Activated CD4-positive, alpha-beta T cell treated with anti-CD3 and anti-CD28 coated beads, Interleukin-2, amount 50 U/mL, for 48 hours (primary cell): Measurements from ENCODE around the gene FAM221A.
"Not testable (repeated sequence)": the region's sequence is repeated elsewhere in the genome, so short reads cannot be mapped to it uniquely, and the experiment has no call there.

Experiments used
- DNase-seq, 2 experiments: peaks; one replicate each; pipeline ENCODE4 v3.0.0-alpha.2; 2020

FAM221A gene, protein sequence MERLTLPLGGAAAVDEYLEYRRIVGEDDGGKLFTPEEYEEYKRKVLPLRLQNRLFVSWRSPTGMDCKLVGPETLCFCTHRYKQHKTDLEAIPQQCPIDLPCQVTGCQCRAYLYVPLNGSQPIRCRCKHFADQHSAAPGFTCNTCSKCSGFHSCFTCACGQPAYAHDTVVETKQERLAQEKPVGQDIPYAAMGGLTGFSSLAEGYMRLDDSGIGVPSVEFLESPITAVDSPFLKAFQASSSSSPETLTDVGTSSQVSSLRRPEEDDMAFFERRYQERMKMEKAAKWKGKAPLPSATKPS

DNA sequence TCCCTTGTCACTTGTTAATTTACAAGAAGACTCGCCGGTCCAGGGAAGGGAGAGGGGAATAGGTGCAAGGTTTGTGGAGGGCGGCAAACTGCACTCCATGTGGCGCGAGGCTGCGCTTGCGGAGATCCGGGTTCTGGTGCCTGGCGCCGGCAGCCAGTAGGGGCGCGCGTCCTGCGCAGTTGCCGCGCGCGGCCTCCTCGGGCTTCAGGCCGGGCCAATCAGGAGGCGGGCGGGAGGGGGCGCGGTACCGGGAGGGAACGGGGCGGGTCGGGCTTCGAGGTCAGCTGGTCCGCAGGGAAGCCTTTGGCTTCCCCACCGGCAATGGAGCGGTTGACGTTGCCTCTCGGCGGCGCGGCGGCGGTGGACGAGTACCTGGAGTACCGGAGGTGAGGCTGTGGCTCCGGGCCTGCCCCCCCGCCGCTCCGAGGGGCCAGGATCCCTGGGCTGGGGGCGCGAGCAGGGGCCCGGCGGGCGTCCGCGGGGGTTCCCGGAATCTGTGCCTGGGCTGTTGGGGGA, at the start of gene FAM221A:
FAM221A (plus strand) TSS at position 302 of the 516 bp plus-strand sequence; CDS start at position 322, 20 bp downstream.
- peak; percentile 84 to 86 for DNase-seq

DNA sequence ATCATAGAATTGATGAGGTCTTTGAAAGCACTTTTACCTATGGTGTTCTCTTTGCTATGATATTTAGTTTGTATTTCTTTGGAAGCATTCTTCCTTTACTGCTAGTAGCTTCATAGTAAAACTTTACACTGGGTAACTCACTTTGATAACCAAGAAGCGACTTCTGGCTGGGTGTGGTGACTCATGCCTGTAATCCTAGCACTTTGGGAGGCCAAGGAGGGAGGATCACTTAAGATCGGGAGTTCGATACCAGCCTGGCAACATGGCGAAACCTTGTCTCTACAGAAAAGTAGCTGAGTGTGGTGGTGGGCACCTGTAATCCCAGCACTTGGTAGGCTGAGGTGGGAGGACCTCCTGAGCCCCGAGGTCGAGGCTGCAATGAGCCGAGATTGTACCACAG, 46.6 kb upstream of the FAM221A start:
- DNase-seq, result no peak

DNA sequence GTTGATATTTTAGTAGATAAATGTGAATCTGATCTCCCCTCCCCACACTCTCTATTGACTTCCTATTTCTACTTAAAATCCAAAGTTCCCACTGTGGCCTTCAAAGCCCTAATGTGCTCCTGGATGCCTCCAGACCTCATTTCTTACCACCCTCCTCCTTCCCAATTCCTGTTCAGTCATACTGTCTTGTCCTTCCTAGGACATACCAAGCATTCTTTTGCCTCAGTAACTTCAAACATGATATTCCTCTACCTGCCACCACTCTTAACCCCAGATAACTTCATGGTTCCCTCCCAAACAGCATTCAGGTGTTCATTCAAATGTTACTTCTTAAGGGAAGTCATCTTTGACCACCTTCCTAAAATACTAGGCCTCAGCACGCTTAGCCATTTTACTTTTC, 34.2 kb upstream of the FAM221A start:
- DNase-seq, result no peak

DNA sequence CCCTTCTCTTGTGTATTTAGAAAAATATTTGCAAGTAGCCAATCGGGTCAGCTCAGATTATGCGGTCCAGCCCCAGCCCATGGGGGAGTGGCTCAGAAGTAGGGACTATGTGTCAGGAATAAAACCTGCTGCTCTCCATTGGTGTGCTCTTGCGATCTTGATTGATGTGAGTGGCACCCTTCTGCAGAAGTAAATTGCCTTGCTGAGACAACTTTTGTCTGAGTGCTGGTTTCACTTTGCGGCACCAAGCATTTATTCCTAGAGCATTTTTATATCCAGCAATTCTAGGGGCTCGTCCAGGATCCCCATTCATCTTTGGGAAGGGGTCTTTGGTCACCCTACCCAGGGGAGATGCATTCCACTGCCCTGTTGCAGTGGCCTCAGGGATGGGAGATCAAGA, 26.1 kb upstream of the FAM221A start:
- DNase-seq, result no peak

DNA sequence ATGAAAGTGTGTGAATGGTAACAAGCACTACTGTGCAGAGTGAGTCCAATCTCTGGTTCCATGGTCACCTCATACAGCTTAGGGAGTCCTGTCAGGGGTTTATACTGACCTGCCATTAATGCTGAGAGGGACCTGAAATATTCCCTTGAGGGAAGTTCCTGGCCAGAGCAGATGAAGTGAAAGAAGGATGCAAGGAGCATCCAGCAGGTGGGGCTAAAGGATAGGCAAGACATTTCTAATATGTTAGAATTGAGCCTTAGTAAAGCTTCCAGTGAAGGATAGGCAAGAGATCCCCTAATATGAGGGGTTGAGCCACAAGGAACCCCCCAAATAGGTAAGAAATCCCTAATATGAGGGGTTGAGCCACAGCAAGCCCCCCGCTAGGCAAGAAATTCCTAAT, 25.5 kb upstream of the FAM221A start:
- peak in 1 of 2 experiments; percentile 5 for DNase-seq

DNA sequence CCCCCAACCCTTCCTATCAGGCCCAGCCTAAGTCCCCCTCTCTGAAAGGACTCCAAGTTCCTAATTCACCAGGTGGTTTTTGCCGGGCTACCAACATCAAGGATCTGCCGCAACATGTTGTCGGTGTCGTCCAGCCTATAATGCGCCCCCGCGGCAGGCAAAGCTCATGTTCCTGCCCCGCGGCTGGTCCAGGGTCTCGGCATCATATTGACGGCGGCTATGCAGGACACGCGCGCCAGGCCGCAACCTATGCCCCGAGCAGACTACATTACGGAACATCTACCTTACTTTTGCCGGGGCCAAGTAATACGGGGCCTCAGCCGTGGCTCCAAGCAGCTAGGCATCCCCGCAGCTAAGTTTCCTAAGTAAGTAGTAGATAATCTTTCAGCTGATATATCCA, 24.6 kb upstream of the FAM221A start:
- DNase-seq, result no peak

DNA sequence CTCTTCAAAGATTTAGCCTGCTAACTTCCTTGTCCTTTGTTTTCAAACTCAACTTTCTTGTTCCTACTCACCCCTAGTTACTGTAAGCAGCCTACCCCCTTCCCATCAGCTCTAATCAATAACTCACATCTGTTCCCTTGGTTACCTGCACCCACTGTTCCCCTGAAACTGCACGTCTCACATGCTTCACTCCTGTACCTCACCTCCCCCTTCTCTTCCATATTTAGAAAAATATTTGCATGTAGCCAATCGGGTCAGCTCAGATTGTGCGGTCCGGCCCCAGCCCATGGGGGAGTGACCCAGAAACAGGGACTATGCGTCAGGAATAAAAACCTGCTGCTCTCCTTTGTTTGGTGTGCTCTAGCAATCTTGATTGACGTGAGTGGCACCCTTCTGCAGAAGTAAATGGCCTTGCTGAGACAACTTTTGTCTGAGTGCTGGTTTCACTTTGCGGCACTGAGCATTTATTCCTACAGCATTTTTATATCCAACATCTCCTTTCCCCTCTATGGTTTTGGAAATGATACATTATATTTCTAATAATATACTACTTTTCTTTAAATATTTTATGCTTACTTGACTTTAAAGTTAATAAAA, 21.1 kb upstream of the FAM221A start:
- no peak for DNase-seq

DNA sequence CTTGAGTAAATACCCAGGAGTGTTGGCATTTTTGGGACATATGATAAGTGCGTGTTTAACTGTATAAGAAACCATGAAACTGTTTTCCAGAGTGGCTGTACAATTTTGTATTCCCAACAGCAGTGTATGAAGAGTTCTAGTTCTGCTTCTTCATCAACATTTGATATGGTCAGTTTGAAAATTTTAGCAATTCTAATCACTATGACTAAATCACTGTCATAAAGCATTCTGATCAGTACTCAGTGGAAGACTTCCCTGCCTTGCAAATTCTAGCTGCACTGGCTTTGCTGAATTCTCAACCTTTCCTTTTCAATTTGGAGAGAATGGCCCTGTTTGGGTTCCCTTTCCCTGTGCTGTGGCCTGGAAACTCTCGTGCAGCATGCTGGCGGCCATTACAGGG, 18.6 kb upstream of the FAM221A start:
- no peak for DNase-seq

DNA sequence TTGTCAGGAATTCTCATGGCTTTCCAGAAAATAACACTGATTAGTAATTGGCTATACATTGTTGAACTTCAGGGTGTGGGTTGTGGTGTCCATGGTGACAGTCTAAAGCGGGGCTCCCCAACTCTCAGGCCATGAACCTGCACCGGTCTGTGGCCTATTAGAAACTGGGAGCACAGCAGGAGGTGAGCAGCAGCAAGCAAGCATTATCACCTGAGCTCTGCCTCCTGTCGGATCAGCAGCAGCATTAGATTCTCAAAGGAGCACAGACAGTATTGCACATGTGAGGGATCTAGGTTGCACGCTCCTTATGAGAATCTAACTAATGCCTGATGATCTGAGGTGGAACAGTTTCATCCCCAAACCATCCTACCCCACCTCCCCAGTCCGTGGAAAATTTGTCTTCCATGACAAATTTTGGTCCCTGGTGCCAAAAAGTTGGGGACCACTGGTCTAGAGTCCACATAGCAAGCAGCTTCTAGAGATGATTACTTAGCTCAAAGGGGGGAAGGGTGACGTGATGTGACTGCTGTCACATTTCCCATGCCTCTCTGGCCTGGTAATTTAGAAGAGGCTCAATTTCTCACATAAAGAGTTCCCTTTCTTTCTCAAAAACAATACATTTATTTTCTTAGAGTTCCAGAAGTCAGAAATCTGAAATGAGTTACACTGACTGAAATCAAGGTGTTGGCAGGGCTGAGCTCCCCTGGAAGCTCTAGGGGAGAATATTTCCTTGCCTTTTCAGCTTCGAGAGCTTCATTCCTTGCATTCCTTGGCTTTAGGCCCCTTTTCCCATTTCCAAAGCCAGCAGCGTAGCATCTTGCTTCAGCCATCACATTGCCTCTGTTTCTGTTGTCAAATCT, 17.6 kb upstream of the FAM221A start:
- no peak for DNase-seq

DNA sequence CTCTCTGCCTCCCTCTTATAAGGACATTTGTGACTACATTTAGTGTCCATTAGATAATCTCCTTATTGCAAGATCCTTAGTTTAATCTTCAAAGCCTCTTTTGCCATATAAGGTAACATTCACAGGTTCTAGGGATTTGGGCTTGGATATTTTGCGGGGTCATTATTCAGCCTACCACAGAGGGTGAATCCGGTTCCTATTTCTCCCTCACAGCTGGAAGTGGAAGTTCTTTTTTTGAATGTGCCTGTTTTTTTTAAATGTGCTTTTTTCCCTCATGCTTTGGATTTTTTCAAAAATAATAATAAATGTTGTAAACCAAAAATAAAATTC, 17.1 kb upstream of the FAM221A start:
- no peak for DNase-seq

DNA sequence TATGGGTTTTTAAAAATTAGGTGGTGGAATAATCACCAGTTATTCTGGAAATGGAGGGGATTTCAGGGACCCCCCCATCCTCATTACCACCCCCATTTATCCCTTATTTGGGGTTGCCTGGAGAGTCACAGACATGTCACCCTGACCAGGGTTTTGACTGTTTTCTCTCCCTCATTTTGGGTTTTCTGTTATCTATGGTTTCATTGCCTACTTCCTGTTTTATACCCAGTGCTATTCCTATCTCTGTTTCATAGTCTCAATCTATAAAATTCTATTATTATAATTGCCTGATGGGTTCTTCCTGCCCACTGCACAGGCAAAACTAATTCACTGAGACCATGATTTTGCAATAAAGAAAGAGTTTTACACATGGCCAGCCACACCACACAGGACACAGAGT, 15.9 kb upstream of the FAM221A start:
- no peak for DNase-seq

DNA sequence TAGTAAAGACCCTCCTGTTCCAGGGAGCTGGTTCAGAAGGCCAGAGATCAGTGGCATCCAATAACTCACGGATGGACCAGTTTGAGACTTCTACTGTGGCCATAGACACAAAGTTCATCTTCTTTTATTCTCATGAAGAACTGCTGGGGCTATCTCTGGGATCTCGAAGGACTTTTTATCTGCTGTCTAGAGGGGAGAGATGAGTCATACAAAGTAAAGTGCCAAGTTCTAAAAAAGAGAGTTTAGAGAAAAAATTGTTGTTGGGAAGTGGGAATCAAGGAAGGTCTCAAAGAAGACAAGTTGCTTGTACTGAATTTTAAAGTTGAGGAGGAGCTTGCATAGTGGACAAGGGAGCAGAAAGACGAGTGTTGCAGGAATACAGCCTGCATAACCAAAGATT, 8.0 kb upstream of the FAM221A start:
- no peak for DNase-seq

DNA sequence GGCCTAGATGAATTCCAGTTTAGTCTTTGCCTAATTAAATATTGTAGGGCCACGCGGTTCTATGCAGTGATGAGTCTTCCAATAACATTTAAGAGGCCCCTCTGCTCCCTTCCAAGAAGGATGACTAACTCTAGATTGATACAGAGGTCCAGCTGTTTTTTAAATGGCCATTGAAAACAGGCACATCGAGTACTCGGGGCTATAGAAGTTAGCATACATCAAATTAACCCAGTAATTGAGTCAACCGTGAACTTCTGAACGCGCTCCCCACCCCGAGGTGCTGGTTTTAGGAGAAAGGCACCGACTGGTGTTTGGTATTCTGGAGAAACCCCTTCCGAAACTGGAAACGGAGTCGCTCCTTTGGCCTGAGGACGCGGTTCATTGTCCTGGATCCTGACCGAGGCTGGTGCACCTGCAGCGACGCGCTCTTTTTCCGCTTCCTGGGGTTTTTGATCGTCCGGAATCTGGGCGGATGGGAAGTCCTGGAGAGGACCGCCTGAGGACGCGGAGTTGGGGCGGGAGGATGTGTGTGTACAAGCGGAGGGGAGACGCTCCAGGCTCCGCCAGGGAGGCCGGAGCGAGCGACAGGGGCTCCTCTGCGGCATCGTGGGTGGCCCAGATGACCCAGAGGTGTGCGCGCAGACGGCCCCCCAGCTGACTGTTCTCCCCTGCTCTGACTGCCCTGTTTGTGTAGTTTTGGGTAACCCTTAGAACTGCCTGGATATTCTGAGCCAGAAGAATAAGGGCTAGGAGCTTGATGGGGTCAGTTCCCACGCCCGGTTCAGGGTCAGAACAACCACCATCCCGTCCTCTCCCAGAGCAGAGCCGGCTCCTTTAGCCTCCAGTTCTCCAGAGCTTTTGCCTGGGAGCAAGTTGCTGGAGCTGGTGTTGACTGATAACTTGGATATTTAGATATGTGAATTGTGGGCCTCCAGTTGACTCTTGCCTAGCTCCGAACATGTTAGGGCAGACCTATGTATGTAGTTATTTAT, 711 bp downstream of the FAM221A start:
- peak; percentile 57 to 63 for DNase-seq

DNA sequence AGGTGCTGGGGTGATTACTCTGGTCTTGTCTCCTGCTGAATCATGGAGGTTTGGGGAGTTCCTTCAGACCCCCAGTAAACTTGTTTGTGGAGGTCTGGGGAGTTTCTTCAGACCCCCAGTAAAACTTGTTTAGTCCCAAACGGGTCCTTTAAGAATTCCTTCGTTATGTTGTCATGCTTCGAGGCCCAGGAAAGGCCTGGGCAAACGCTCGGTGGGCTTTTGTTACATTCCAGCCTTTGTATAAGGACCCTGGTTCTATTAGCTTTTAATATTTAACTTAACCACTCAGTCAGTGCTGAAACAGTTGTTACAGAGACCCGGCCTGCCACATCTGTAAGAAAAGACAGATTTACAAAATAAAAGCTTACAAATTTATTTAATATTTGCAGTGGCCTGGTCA, 4.0 kb downstream of the FAM221A start:
- DNase-seq, result not testable (repeated sequence)

DNA sequence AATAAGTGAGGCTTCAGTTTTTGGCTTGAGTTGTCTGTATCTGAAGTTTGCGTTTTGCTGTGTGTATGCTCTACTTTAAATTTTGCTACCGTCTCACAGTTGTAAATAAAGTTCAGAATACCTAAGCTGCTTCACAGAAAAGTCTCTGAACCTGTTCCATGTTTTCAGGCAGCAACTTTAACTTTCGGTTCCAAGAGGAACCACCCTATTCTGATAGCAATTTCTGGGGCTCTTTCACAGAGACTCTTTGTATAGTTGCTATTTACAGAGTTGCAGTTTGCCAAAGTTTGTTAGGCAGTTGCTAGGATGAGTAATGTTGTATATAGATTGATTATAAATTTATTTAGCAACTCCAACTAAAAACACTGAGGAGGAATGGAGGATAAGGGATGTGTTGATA, 5.7 kb downstream of the FAM221A start:
- DNase-seq, result no peak

DNA sequence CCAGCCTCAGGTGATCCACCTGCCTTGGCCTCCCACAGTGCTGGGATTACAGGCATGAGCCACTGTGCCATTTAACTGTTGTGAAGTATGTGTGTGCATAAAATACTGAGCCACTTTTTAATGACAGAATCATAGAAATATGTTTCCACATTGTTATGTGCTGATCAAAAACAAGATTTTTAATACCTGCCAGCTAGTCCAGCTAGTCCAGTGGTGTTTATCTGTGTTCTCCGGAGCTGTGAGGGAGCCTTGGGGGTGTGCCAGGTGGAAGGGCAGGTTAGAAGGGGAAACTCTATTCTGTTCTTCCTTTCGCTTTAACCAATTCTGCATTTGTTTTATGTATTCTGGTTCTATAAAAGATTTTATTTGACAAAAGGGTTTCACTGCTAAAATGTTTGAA, 7.0 kb downstream of the FAM221A start:
- DNase-seq, result no peak

DNA sequence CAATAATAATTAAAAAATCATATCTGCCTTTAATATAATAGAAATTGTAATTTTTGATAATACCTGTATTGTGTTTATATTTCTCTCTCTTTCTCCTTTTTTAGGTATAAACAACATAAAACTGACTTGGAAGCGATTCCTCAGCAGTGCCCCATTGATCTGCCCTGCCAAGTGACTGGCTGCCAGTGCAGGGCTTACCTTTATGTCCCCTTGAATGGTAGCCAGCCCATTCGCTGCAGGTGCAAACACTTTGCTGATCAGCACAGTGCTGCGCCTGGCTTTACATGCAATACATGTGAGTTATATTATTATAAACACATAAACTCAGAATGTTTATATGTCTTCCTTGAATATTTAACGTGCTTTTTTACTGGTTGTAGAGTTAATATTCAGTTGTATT, 9.2 kb downstream of the FAM221A start:
- no peak for DNase-seq

DNA sequence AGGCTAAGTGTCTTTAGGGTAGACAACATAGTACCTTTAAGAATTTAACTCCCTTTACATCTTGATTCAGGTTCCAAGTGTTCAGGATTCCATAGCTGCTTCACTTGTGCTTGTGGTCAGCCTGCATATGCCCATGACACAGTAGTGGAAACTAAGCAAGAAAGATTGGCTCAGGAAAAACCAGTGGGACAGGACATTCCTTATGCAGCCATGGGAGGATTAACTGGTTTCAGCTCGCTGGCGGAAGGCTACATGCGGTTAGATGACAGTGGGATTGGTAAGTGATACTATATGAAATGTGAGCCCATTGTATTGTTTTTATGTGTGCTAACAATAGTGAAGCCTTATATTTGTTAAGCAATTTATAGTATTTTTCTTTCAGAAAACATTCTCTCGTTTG, 11.3 kb downstream of the FAM221A start:
- DNase-seq, result no peak

DNA sequence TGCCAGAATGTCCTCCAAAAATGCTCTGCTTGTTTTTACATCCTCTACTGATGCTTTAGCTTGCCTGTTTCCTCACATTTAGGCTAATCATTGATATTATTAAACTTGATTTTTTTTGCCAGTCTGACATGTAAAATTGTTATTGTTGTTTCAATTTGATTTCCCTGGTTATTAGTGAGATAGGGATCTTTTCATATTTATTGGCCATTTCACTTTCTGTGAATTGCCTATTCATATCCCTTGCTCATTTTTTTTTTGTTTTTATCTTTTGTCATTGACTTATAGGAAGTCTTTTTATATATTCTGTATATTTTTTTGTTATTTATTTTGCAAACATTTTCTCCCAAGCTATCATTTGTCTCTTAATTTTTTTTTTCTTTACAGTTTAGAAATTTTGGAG, 13.2 kb downstream of the FAM221A start:
- no peak for DNase-seq

DNA sequence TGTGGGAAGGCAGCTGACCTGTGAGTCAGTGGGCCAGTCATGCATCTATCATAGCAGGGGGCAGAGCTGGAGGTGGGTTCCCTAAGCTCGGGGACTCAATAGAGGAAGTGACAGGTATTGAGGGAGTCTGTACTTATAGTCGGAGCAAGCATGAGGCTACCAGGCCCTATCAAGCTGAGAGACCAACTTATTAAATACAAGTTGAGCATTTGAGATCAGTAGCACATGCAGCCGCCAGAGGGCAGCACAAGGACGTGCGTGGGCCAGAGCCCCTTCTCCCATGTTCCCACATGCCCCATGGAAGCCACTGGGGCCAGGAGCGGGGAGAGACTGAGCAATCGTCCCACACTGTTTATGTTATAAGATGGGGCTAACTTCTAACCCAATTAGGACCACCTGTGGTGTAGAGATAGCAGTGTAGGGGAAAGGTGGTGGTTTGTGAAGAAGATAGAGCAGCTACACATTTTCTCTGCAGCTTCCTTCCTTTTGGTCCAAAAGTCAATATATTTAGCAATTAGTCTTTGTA, 17.0 kb downstream of the FAM221A start:
- peak; percentile 62 to 69 for DNase-seq

DNA sequence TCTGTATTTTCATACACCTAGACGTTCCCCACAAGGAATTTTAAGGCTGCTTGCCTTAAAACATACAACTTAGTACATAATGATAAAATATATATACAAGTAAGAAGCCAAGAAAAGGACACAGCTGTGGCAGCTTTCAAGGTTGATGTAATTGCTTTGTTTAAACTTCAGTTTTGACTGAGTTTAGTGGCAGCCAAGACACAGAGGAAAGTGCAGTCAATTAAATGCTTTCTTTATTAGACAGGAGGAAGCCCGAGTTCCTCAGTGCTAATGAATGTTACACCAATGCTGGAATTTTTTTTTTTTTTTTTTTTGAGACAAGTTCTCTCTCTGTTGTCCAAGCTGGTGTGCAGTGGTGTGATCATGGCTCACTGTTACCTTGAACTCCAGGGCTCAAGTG, 18.8 kb downstream of the FAM221A start:
- DNase-seq, result no peak

DNA sequence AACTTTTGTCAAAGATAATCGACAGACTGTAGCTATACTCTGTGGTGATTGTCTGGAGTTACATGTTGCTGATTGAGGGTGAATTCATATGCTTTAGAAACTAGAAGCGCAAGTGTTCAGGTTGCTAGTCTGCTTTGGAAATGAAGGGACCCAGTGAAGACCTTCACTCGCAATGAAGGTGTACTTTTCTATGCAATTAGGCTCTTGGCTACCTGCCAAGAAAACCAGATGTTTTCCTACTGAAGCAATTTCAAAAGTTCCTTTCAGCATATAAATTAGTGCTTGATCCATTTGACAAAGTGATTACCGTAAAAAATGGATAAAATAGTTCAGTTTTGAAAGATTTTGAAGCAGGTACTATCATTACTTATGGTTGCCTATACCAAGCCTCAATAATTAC, 20.0 kb downstream of the FAM221A start:
- no peak for DNase-seq
